Measurements from ENCODE around the gene LTC4S.
"Not testable (repeated sequence)": the region's sequence is repeated elsewhere in the genome, so short reads cannot be mapped to it uniquely, and the experiment has no call there.

The LTC4S gene

GRCh38 chr5:179834120-179834519, 40.3 kb downstream of the LTC4S start:
- Histone ChIP-seq H3K4me1 (ENCODE audit: low read depth, poor library complexity, severe bottlenecking) (peaks cover 9% of the 10 kb centered on the region), H2AFZ (ENCODE audit: low read depth) (no peak overlapping the region), H3K4me3 (IDR thresholded peaks at IDR 0.05; ENCODE audit: insufficient read depth, low read depth, low read length) (no peak overlapping the region), H4K20me1 (ENCODE audit: insufficient read depth) (no peaks in the 10 kb centered on the region), H3K79me2 (ENCODE audit: insufficient read depth, low read depth) (no peaks in the 10 kb centered on the region), H3K27me3 (ENCODE audit: insufficient read depth, low read depth) (no peaks in the 10 kb centered on the region), H3K9ac (no peak overlapping the region), H3K4me2 (no peak overlapping the region), H3K27ac (no peak overlapping the region), H3K36me3 (ENCODE audit: insufficient read depth) (no peaks in the 10 kb centered on the region; the same call in 1 of the 2 replicates)
- TF ChIP-seq CTCF (conservative IDR thresholded peaks at IDR 0.05; ENCODE audit: low read depth, low read length): no peak

- peaks cover 16% of the 10 kb centered on the region for H3K4me1 ChIP-seq (ENCODE audit: low read depth, poor library complexity, severe bottlenecking)
- H3K36me3 ChIP-seq (ENCODE audit: insufficient read depth); H4K20me1 ChIP-seq (ENCODE audit: insufficient read depth); H3K4me3 ChIP-seq (IDR thresholded peaks at IDR 0.05; ENCODE audit: insufficient read depth, low read depth, low read length); H3K27me3 ChIP-seq (ENCODE audit: insufficient read depth, low read depth); H3K27ac ChIP-seq; H3K9ac ChIP-seq; H3K4me2 ChIP-seq; H3K79me2 ChIP-seq (ENCODE audit: insufficient read depth, low read depth); H2AFZ ChIP-seq (ENCODE audit: low read depth): not testable (repeated sequence)
Observed at GRCh38 chr5:179834871-179835270, 41.1 kb downstream of the LTC4S start.

GRCh38 chr5:179836225-179837019, 42.6 kb downstream of the LTC4S start:
- H3K27ac ChIP-seq: no peak overlapping the region
- TF ChIP-seq CTCF (conservative IDR thresholded peaks at IDR 0.05; ENCODE audit: low read depth, low read length): no peak
- no peak overlapping the region for H3K4me2 ChIP-seq
- no peaks in the 10 kb centered on the region for H4K20me1 ChIP-seq (ENCODE audit: insufficient read depth)
- no peaks in the 10 kb centered on the region for H3K79me2 ChIP-seq (ENCODE audit: insufficient read depth, low read depth)
- no peak overlapping the region for H3K9ac ChIP-seq
- peaks cover 18% of the 10 kb centered on the region for H3K4me1 ChIP-seq (ENCODE audit: low read depth, poor library complexity, severe bottlenecking)
- no peak overlapping the region for H3K4me3 ChIP-seq (IDR thresholded peaks at IDR 0.05; ENCODE audit: insufficient read depth, low read depth, low read length)
- no peak overlapping the region for H2AFZ ChIP-seq (ENCODE audit: low read depth)
- no peaks in the 10 kb centered on the region for H3K27me3 ChIP-seq (ENCODE audit: insufficient read depth, low read depth)
- H3K36me3 ChIP-seq (ENCODE audit: insufficient read depth): no peaks in the 10 kb centered on the region; the same call in 1 of the 2 replicates

- Histone ChIP-seq H3K4me2 (no peak overlapping the region), H3K4me1 (ENCODE audit: low read depth, poor library complexity, severe bottlenecking) (peaks cover 18% of the 10 kb centered on the region), H3K36me3 (ENCODE audit: insufficient read depth) (no peaks in the 10 kb centered on the region; the same call in 1 of the 2 replicates), H3K79me2 (ENCODE audit: insufficient read depth, low read depth) (no peaks in the 10 kb centered on the region), H3K9ac (no peak overlapping the region), H3K4me3 (IDR thresholded peaks at IDR 0.05; ENCODE audit: insufficient read depth, low read depth, low read length) (no peak overlapping the region), H4K20me1 (ENCODE audit: insufficient read depth) (no peaks in the 10 kb centered on the region), H3K27me3 (ENCODE audit: insufficient read depth, low read depth) (no peaks in the 10 kb centered on the region), H3K27ac (no peak overlapping the region), H2AFZ (ENCODE audit: low read depth) (no peak overlapping the region)
- no peak for TF ChIP-seq CTCF (conservative IDR thresholded peaks at IDR 0.05; ENCODE audit: low read depth, low read length)
Observed at GRCh38 chr5:179837076-179838011, 43.6 kb downstream of the LTC4S start.
